ENCODE data around the gene DOCK1.
"Not testable (repeated sequence)": the region's sequence is repeated elsewhere in the genome, so short reads cannot be mapped to it uniquely, and the experiment has no call there.

The DOCK1 gene

DNA sequence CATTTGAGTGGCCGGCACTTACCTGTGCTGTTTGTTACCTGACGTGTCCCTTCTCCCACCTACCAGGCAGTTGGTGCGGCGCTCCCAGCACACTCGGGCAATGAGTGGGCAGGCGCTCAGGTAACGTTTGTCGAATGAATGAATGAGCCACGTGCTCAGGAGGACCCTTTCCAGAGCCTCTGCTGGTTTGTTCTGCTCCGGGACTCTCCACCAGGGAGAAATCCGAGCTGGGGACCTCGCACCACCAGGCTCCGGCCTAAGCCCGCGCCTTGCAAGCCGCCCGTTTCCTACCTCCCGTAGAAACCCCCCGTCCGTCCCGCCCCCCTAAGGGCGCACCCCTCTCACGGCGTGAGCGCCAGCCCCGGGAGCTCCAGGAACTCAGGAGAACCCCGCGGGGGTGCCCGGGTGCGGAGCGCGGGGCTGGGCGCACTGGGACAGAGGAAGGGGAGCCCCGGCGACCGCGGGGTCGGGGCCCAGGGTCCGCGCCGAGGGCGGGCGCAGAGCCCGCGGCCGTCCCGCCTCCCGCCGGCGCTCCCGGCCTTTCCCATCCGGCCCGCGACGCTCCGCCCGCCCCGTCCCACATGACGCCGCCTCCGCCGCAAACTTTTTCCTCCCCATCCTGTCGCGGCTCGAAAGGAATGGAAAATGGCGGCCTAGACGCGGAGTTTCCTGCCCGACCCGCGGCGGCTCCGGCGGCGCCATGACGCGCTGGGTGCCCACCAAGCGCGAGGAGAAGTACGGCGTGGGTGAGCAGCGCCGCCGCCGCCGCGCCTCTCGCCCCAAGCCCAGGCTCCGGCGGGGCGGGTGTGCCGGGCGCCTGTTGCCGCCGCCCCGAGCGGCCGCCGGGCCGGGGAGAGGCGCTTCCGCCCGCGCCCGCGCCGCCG is at the start of gene DOCK1:
TSS of gene DOCK1 (plus strand) at position 611 of the 884 bp plus-strand sequence. CDS start at position 701, 90 bp downstream.
- DNase-seq (ENCODE audit: low read depth in 2 of 2): peak in 1 of 2 donors; percentile 4

DNA sequence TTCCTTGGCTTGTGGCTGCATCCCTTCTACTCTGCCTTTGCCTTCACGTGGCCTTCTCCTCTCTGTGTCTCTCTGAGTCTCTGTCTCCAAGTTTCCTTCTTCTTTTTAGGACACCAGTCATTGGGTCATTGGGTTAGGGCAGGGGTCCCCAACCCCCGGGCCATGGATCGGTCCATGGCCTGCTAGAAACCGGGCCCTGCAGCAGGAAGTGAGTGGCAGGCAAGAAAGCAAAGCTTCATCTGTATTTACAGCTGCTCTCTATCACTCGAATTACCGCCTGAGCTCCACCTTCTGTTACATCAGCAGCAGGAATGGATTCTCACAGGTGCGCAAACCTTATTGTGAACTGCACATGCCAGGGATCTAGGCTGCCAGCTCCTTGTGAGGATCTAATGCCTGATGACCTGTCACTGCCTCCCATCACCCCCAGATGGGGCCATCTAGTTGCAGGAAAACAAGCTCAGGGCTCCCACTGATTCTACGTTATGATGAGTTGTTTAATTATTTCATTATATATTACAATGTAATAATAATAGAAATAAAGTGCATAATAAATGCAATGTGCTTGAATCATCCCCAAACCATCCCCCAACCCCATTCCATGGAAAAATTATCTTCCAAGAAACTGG is 47.9 kb upstream of the DOCK1 start:
- DNase-seq (ENCODE audit: low read depth in 2 of 2): no peak

DNA sequence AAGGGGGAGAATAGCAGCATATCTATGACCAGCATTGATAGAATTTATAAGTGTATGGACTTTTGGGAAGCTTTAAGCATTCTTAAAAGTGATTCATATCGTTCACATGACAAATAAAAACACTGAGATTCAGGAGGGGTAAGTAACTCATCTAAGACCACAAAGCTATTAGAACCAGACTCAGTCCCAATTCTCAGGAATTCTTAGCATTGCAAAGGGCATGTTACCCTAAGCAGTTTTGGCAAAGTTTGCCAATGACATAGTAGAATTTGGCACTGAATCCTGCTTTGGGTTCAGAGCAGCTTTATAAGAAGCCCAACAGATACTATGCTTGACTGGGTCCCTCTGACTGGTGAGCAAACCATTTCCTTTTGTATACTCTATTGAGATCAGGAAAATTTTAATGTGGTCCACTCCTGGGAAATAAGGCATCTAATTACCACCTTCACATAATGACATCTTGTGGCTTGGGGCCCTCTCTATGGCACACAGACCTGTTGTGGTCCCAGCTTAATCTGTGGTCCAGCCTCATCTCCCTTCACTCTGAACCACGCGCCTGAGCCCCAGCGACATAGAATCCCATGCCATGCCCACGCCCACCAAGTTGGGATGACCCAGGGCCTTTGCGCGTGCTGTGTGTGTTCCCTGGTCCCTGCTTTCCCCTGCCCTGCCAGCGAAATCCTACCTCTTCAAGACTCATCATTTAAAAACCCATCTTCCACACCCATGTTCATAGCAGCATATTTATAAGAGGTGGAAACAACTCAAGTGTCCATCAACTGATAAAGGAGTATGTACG is 37.5 kb upstream of the DOCK1 start:
- no peak for DNase-seq (ENCODE audit: low read depth in 2 of 2)

DNA sequence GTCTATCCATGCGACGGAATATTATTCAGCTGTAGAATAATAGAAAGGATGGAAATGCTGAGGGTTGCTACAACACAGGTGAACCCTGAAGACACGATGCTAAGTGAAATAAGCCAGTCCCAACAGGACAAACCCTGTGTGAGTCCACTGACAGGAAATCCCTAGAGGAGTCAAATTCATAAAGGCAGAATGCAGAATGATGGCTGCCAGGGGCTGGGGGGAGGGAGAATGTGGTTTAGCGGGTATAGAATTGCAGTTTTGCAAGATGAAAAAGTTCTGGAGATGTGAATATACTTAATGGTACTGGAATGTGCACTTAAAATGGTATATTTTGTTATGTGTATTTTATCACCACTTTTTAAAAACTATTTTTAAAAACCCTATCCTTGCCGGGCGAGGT is 36.9 kb upstream of the DOCK1 start:
- no peak for DNase-seq (ENCODE audit: low read depth in 2 of 2)

DNA sequence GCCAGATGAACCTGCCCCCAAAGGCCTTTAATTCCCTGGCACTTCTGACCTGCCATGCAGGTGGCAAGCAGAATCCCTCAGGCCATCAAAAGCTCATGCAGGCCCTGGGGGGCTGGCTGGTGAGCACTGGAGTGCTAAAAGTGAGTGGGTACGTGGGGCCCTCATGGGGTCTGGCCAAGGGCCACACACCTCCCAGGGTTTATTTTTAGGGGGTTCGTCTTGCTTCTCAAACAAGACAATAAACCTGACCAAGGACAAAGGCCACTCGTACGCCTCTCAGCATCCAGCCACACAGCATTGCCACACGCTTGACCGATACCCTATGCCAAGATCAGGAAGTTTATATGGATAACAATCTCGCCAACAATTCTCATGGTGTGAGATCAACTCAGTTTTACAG is 33.1 kb upstream of the DOCK1 start:
- DNase-seq (ENCODE audit: low read depth in 2 of 2): no peak

DNA sequence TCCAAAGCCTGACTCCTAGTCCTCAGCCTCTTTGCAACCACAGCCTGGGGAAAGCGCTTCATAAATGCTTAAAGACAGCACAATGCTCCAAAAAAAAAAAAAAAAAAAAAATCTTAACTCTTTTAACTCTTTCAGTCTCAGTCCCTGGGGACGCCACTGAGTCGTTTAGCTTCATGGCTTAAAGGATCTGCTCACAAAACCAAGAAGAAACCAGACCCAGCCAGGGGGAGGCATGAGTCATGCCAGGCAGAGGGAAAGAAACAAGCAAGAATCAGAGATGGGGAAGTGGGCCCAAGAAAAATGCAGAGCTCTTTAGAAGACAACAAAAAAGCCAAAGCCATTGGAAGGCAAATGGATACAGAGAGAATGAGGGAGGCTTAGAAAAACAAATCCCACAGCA is 32.5 kb upstream of the DOCK1 start:
- DNase-seq (ENCODE audit: low read depth in 2 of 2): no peak

DNA sequence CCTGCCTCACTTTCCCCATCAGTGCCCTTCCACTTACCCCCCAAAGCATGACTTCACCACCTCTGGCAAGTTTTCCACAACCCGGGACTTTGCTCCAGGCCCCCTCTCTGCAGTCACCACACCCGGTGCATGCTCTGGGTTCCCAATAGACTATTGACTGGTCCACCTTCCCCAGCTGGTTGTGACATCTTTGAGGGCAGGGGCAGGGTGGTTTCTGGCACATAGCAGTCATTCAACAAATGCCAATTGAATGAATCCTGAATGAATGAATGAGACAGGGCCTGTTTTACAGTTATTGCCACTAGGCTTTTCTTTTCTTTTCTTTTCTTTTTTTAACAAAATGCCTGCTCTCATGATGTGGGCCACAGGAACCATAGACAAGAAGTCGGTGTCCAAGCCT is 28.8 kb upstream of the DOCK1 start:
- DNase-seq (ENCODE audit: low read depth in 2 of 2): no peak

DNA sequence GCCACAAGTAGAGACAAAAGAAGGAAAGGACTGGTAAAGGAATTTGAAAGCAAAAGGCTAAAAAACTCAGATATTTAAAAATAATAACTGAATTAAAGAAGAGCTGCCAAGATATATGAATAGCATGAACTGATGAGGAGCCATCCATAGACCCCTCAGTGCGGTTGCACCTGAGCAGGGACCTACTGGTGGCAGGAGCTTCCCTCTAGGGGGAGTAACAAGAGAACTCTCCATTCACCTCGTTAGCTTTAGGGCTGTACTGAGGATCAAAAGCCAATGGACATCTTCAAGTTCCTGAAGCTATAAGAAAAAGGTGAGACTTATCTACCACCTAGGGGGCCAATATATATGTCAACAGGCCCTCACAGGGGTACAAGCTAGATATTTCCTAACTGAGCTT is 27.8 kb upstream of the DOCK1 start:
- DNase-seq (ENCODE audit: low read depth in 2 of 2): no peak

DNA sequence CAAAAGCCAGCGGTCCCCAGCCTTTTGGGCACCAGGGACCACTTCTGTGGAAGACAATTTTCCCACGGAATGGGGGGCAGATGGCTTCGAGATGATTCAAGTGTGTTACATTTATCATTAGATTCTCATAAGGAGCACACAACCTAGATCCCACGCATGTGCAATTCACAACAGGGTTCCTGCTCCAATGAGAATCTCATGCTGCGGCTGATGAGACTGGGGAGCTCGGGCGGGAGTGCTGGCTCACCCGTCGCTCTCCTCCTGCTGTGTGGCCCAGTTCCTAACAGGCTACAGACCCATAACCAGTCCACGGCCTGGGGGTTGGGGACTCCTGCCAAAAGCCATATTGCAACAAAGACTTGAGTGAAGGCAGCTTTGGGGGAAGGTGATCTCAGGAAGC is 26.6 kb upstream of the DOCK1 start:
- no peak for DNase-seq (ENCODE audit: low read depth in 2 of 2)

DNA sequence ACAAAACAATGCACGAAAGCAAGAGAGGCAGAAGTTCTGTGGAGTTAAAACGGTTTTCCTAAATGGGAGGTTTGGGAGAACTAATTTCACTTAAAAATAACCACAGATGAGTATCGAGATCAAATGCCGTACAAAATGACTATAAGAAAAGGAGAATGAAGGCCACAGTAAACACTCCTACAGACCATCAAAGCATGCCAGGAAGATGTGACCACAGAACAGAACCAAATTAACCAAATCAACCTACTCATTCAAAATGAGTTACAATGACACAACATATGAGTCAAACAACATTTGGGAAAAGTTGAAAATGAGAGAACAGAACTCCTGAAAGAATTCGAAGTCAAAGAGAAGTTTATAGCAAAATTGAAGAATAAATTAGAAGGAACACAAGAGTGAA is 24.3 kb upstream of the DOCK1 start:
- DNase-seq (ENCODE audit: low read depth in 2 of 2): no peak

DNA sequence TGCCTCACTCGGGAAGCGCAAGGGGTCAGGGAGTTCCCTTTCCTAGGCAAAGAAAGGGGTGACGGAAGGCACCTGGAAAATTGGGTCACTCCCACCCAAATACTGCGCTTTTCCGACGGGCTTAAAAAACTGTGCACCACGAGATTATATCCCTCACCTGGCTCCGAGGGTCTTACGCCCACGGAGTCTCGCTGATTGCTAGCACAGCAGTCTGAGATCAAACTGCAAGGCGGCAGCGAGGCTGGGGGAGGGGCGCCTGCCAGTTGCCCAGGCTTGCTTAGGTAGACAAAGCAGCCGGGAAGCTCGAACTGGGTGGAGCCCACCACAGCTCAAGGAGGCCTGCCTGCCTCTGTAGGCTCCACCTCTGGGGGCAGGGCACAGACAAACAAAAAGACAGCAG is 23.2 kb upstream of the DOCK1 start:
- not testable (repeated sequence) for DNase-seq (ENCODE audit: low read depth in 2 of 2)

DNA sequence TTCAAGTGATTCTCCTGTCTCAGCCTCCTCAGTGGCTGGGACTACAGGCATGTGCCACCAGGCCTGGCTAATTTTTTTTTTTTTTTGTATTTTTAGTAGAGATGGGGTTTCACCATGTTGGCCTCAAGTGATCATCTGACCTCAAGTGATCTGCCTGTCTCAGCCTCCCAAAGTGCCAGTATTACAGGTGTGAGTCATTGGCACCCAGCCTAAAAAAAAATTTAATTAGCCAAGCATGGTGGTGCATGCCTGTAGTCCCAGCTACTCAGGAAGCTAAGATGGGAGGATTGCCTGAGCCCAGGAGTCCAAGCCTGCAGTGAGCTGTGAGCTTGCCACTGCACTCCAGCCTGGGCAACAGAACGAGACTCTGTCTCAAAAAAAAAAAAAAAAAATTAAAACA is 16.8 kb upstream of the DOCK1 start:
- DNase-seq (ENCODE audit: low read depth in 2 of 2): not testable (repeated sequence)

DNA sequence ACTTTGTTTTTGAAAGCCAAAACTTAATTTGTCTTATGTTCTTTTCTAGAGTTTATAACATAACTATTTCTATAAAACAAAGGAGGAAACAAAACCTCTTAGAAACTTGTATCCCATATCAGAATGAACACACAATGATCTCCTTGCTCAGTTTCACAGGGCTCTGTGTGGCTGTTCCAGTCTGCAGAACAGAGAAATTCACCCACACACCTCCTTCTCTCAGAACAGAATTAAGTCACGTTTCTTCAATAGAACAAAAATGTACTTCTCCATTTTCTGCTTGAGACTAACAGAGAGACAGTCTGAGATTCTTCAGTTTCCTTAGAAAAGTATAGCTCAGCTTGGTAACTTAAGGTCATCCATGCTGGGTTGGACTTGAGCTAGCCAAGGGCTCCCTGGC is 15.8 kb upstream of the DOCK1 start:
- DNase-seq (ENCODE audit: low read depth in 2 of 2): no peak

DNA sequence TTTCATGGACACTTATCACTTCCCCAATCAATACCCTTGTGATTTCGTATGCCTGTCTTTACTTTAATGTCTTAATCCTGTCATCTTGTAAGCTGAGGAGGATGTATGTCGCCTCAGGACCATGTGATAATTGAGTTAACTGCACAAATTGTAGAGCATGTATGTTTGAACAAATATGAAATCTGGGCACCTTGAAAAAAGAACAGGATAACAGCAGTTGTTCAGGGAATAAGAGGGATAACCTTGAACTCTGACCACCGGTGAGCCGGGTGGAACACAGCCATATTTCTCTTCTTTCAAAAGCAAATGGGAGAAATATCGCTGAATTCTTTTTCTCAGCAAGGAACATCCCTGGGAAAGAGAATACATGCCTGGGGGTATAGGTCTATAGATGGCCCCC is 14.4 kb upstream of the DOCK1 start:
- not testable (repeated sequence) for DNase-seq (ENCODE audit: low read depth in 2 of 2)

DNA sequence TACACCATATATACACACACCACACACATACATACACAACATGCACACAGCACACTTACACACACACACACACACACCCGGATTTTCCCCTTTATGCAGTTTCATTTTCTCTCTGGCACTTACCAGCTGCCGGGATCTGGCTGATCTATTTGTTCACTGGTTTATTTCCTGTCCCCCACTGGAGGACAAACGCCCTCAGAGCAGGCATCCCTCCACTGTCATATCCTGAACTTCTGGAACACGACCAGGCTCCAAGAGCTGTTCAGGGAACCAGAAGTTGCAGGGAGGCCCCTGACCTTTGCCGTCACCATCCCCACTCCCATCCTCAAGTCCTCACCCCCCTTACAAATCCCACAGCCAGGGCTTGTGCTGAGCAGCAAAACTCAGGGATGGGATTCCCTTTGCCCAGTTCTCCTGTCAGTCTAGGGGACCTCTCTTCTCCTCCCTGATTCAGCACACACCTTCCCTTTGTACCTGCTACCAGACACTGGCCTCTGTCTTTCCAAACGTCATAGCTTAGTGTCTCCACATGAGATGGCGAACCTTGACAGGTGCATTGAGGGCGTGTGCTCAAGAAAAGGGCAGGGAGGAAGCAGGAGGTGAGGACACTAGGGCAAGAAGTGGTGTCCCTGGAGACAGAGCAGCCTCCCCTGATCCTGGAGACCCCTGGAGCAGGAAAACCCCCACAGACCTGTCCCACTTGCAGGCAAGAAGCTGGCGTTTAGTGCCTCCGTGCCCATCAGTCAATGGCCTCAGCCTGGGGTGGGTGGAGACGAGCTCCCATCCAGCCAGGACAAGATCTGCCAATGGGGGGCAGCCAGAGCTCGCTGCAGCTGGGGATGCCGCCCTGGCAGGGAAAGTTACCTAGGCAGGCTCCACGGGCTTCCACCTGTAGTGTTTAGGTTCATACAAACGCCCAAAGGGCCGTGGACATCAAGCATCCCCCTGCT is 12.7 kb upstream of the DOCK1 start:
- no peak for DNase-seq (ENCODE audit: low read depth in 2 of 2)

DNA sequence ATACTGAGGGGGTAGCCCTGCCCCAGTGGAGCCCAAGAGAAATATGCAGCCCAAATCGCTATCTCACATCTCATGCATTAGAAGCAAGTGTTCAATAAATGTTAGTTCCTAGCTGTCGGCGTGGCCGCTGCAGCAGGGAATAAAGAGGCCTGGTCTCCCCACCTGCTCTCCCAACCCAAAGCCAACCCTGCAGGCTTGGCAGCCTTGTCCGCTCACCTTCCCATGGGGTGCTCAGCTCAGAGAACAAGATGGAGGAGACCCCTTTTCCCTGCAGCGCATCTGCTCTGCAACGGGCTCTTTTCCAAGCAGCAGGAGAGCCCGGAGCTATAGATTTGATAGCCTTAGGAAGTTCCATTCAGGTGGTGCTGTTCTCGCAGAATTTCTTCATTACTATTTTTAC is 12.0 kb upstream of the DOCK1 start:
- no peak for DNase-seq (ENCODE audit: low read depth in 2 of 2)

DNA sequence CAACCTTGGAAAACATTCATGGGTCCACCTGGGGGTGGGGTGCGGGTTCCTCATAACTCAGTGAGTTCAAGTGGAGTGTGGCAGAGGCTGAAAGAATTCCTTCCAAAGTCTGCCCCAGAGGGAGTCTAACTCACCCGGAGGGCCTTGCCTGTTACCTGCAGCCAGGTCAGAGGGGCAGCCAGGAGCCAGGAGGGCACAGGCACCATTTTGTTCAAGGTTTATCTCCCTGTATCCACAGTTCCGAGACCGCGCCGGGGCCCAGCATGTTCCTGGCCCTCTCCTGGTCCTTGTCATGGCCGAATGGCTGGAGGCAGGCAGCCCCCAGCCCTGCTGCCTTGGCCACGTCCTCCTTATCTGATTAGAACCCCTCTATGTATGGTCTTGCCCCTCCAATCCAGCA is 11.4 kb upstream of the DOCK1 start:
- DNase-seq (ENCODE audit: low read depth in 2 of 2): no peak

DNA sequence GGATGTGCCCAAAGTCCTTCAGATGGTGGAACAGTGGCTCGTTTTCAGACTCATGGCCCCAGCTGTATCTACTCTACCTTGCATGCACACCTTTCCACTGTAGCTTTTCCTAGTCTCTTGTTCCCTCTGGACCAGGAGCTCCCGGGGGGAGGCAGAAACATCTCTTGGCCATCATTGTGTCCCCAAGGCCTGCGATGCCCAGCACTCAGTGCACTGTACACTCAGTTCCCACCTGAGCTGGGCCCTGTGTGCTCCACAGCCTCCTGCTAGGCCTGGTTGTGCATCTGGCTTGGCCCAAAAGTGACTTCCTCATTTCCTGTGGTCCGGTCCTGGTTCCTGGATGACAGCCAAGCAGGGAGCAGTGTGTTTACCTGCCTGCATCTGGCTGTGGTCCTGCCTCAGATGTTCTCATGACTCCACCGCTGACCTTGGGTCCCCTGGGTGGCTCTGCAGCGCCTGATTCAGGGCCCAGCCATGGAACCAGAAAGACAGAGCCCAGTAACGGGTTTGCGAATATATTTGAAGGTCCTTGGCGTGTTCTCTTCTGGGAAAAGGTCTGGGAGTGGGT is 9.9 kb upstream of the DOCK1 start:
- no peak for DNase-seq (ENCODE audit: low read depth in 2 of 2)

DNA sequence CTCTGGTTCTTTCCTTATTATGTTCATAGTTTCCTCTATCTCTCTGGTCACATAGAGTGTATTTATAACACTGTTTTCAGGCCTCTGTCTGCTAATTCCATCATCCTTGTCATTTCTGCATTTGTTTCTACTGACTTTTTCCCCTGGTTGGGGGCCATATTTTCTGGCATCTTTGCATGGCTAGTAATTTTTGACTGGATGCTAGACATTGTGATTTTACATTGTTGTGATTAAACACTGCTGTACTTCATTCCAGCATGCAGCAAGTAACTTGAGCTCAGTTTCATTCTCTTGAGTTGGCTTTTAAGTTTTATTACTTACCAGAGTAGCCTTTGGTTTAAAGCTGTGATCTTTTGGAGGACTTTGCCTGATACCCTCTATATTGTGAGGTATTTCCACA is 6.8 kb upstream of the DOCK1 start:
- no peak for DNase-seq (ENCODE audit: low read depth in 2 of 2)

DNA sequence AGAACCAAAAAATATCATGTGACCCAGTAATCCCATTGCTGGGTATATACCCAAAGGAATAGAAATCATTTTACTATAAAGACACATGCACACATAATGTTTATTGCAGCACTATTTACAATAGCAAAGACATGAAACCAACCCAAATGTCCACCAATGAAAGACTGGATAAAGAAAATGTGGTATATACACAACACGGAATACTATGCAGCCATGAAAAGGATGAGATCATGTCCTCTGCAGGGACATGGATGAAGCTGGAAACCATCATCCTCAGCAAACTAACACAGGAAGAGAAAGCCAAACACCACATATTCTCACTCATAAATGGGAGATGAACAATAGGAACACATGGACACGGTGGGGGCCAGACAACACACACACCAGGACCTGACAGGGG is 5.7 kb upstream of the DOCK1 start:
- DNase-seq (ENCODE audit: low read depth in 2 of 2): not testable (repeated sequence)

DNA sequence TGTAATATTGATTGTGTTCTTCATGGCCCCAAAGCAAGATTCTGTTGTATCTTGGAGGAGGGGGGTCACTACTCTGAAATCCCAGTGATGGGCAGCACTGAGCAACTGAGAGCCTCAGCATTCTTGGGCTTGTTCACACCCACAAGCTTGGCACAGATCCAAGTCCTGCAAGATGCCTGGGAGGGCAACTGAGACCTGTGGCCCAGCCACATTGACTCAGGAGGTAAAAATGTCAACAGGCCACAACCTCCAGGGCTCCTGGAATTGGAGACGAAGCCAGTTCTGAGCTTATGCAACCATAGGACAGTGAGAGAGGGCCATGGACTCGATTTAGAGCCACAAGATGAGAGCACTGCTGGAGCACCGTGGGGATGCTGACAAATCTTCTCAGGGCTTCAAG is 3.1 kb upstream of the DOCK1 start:
- no peak for DNase-seq (ENCODE audit: low read depth in 2 of 2)
